Measurements from ENCODE around the gene TUBGCP5. TPM values are rescaled to one million over a fixed set of nuclear protein-coding genes. Genes with fewer than 3 reads are reported as not detected.
"Not testable (repeated sequence)": the region's sequence is repeated elsewhere in the genome, so short reads cannot be mapped to it uniquely, and the experiment has no call there.

TUBGCP5 gene
- 34.8 TPM for total RNA-seq

DNA sequence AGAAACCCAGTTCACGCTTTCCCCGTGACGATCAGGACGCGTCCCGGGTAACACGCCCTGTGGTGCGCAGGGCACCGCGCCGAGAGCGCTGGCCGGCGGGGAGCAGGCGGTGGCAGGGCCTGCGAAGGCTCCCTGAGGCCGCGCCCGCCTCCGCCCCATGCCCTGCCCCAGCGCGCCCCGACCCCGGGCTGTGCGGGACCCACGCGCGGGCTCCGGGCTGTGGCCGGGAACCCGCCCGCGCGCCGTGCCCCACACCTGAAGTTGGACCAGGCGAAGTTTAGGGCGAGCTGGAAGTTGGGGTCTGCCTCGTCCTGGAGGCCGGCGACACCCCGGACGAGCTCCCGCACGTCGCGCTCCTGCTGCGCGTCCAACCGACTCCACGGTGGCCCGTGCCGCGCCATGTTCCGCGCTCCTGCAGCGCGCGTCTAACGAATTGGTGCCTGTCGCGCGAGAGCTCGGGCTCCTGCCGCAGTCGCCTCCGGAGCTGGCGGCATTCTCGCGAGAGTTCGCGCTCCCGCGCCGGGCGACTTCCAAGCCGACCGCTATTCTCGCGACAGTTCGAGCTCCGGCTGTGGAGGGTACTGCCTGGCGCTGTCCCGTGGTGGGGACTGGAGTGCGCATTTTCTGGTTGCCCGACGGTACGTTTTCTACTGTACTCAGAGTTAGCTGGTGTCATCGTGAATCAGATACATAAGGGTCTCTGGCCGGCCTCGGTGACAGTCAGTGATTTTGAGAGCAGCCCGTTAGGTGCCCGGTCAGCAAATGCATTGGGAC, at the start of gene TUBGCP5:
TUBGCP5 (minus strand) TSS at position 427 of the 774 bp plus-strand sequence; CDS start at position 401, 26 bp downstream.
- DNase-seq, result peak; percentile 99

DNA sequence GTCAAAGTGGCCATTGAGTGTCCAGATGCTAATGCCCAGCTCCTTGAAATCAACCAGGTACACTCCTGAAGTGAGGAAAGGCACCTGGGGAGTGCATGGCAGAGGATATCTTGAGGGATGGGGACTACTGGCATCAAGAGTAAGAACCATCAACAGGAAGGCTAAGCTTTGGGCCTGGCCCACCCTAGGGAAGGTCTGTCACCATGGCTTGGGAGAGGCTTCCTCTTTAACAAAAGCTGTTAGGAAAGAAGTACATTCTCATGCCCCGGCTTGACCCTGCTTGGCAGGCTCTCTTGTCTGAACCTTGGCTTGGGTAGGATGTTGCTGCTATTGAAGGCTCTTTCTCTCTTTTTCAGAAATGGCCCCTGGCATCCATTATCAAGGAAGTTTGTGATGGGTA, 43.7 kb upstream of the TUBGCP5 start:
- no peak for DNase-seq

DNA sequence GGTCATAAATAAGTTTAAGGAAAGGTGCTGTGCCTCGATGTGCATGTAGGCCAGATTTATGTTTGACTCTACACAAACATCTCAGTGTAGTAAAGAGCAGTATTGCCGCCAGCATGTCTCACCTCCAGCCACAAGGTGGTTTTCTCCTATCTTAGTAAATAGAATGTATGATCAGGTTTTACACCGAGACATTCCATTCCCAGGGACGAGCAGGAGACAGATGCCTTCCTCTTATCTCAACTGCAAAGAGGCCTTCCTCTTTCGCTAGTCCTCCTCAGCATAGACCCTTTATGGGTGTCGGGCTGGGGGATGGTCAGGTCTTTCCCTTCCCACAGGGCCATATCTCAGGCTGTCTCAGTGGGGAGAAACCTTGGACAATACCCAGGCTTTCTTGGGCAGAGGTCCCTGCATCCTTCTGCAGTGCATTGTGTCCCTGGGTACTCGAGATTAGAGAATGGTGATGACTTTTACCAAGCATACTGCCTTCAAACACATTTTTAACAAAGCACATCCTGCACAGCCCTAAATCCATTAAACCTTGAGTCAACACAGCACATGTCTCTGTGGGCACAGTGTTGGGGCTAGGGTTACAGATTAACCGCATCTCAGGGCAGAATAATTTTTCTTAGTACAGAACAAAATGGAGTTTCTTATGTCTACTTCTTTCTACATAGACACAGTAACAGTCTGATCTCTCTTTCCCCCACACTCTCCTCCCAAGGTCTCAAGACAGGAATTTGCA, 42.8 kb upstream of the TUBGCP5 start:
- DNase-seq, result not testable (repeated sequence)

DNA sequence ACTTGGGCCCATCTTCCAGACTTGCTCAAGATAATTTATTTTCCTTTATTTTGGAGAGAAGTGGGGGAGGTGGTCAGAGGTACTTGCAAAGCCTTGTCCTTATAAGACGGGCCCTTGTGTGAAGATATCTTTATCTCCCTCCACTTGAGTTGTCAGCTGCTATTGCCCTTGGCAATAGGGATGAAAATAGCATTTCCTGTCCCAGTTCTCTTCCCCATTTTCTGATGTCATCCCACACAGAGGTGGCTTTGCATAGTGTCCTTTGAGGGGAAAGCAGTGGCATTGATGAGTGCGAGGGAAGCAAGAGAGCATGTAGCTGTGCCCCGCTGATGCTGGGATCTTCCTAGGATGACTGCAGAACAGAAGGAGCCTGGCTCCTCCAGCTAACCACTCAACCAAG, 41.9 kb upstream of the TUBGCP5 start:
- no peak for DNase-seq

DNA sequence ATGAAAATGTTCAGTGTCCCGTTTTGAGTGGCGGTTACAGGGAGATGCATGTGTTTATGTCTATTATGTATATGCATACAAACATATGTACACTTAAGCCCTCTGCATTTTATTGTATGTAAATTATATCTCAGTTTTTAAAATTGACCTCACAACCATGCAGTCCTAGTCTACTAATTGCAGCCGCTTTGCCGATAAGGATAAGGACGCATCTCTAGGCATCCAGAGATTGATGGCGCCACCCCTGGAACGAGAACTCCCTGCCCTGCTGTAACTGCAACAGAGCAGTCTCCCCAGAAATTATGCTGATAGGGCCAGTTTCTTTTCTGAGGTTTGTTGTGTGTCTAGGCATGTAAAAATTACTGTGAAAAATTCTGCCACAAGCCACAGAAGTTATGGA, 40.4 kb upstream of the TUBGCP5 start:
- no peak for DNase-seq

DNA sequence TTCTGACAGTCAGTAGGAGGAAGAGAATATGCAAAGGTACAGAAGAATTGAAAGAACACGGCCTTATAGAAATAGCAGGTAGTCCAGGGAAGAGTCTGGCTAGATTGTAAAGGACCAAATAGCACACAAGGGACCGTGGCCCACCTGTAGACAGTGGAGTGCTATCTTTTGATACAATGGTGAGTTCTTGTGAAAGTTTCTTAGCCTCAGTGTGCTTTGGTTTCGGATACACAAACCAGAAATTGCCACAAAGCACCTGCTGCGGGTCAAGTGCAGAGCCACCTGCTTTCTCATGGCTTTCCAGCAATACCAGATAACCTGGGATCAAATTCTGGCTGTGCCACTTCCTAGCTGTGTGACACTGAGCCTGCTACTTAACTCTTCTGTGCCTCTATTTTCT, 36.6 kb upstream of the TUBGCP5 start:
- no peak for DNase-seq

DNA sequence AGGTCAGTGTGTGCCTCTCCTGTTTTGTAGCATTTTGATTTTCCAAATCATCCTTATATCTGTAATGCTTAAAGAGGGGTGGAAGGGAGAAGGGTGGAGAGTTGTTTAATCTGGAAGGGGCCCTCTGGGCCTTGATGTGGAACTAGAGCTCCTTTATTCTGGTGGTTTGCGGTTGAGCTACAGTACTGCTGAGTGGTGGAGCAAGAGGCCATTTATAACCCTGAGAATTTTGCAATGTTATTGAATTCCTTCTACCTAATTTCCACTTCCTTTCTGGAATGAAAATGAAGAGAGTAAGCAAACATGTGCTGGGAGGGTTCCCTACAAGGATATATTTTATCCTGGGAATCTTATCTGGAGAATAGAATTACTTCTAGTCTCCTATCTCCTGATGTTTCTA, 35.3 kb upstream of the TUBGCP5 start:
- no peak for DNase-seq

DNA sequence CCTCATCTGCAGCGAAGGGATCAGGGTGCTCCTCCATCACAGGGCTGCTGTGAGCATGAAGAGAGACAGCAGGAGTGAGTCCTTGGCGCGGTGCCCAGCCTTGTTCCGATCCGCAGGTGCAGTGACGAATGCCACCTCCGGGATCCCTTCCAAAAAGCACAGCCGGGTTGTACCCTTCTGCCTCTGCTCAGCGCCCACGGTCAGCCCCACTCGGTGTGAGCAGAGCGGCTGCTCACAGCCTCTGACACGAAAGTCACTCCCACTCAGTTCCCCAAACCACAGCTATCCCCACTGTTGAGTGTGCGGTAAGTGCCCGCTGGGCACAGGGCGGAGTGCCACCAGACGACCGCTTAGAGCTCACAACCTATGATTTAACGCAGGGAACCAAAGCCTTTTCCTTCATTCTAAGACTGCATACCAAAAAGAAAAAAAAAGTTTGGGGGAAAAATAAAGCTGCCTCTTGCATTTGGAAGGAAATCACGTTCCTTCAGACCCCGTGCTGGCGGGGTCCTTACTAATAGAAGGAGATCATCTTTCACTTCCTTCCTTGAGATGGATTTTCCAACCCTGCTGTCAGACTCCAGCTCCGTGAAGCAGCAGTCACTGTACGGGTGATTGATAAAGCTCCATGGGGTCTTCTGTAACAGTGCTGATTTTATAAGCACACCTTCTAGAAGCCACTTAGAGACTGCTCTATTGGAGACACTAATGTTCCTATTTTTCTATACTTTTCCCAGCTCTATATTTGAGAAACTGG, 34.7 kb upstream of the TUBGCP5 start:
- no peak for DNase-seq

DNA sequence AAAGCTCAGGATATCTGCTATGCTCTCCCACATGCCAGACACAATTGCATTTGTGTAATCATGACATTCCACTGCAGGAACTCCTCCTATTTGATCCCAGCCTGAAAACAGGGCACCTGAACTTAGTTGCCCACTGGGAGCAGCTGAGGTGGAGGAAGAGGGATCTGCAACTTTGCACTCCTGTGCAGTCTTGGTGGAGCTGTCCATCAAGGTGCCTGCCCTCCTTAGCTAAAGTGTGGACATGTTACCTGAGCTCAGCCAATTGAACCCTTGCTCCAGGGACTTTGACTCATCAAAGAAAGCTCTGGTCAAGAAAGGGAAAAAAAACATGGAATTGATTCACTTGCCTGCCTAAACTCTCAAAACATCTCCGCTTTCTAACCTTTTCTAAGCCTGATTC, 33.3 kb upstream of the TUBGCP5 start:
- DNase-seq, result no peak

DNA sequence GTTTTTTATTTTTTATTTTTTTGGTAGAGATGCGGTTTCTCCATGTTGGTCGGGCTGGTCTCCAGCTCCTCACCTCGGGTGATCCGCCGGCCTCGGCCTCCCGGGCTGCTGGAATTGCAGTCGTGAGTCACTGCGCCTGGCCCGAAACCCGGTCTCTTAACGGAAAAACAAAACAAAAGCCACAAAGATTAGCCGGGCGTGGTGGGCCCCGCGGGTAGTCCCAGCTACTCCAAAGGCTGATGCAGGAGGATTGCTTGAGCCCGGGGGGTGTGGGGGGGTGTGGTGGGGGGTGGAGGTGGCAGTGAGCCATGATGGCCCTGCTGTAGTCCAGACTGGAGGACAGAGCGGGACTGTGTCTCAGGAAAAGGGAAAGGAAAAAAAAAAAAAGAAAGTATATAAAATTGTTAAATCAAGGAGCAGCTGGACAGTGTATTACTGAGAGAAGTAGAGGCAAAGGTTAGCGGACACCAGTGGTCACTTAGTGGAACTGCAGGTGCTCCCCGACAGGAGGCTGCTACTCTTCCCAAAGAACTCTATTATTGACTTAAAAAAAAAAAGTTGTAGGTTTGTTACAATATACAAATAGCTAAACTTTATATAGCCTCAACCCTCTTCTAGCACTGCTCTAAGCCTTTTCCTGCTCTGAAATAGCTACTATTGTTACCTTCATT, 30.3 kb upstream of the TUBGCP5 start:
- no peak for DNase-seq

DNA sequence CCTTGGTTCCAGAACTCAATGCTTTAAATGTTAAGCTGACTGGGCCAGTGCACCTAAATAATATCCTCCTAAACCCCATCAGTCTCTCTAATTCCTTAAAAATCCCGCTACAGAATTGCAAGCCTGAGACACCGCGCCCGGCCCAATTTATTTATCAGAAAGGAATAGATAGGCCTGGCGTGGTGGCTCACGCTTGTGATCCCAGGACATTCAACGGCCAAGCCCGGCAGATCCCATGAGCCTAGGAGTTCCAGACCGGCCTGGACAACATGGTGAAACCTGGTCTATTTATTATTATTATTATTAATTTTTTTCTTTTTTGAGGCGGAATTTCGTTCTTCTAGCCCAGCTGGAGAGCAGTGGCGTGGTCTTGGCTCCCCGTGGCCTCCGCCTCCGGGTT, 28.0 kb upstream of the TUBGCP5 start:
- DNase-seq, result no peak

DNA sequence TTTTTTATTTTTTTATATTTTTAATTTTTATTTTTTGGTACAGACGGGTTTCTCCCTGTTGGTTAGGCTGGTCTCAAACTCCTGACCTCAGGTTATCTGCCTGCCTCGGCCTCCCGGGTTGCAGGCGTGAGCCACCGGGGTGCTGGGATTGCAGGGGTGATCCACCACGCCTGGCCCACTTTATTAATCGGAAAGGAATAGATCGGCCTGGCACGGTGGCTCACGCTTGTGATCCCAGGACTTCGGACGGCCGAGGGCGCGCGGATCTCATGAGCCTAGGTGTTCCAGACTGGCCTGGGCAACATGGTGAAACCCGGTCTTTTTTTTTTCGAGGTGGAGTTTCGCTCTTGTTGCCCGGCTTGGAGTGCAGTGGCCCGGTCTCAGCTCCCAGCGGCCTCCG, 26.5 kb upstream of the TUBGCP5 start:
- no peak for DNase-seq

DNA sequence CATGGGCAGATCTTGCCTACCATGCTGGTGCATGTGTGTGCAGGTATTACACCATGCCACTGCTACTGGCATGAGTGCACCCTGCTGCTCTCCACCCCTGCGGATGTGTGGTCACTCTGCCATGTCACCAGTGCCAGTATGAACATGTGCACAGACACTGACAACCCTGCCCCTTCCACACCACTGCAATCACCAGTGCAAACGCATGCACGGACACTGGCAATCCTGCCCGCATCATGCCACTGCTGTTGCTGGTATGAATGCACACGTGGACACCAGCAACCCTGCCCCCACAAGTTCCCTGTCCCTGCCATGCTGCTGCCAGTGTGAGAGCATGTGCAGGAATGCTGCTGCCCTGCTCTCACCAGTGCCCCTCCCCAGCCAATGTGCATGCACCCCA, 24.8 kb upstream of the TUBGCP5 start:
- no peak for DNase-seq

DNA sequence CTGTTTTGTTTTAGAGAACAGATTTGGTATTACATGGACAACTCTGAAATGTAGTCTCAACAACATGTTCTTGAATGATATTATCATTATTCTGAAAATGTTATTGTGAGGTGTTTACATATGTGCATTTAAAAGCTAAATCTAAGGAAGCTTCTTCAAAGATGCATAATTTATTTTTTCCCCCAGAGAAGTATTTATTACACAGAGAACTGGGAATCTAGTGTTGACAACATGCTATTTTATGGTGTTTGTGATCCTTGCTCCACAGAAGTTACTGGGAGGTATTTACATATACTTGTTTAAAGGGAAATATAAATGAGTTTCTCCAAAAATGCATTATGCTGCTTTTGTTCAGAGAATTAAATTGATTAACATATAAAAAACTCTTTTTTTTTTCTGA, 18.3 kb upstream of the TUBGCP5 start:
- no peak for DNase-seq

DNA sequence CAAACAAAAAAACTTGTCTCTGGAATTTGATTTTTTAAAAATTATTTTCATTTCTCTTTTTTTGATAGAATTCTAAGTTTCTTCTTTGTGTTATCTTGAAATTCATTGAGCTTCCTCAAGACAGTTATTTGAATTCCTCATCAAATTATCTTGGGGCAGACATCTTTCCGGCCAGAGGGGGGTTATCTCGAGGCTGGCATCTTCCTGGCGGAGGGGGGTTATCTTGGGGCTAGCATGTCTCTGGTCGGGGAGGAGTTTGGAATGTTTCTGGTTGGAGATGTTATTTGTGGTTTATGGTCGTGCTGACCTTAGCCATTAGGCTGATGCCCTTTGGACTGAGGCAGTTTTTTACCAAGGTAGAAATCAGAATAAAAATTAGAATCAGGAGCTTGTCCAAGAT, 15.9 kb upstream of the TUBGCP5 start:
- no peak for DNase-seq

DNA sequence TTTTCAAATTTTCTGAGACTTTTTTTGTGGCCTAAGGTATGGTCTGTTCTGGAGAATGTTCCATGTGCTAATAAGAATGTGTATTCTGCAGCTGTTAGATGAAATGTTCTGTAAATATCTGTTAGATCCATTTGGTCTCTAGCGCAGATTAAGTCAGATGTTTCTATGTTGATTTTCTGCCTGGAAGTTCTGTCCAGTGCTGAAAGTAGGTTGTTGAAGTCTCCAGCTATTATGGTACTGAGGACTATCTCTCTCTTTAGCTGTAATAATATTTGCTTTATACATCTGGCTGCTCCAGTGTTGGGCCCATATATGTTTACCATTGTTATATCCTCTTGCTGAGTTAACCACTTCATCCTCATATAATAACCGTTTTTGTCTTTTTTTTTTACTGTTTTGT, 13.2 kb upstream of the TUBGCP5 start:
- DNase-seq, result no peak

DNA sequence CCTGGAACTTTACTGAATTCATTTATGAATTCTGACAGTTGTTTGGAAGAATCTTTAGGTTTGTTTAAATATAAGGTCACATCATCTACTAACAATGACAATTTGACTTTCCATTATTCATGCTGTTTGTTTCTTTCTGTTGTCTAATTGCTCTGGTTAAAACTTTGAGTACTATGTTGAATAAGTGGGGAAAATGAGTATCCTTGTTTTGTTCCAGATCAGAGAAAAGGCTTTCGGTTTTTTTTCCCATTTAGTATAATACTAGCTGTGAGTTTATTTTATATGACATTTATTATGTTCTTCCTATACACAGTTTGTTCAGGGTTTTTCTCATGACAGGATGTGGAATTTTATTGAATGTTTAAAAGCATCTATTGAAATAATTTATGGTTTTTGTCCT, 11.3 kb upstream of the TUBGCP5 start:
- DNase-seq, result no peak

DNA sequence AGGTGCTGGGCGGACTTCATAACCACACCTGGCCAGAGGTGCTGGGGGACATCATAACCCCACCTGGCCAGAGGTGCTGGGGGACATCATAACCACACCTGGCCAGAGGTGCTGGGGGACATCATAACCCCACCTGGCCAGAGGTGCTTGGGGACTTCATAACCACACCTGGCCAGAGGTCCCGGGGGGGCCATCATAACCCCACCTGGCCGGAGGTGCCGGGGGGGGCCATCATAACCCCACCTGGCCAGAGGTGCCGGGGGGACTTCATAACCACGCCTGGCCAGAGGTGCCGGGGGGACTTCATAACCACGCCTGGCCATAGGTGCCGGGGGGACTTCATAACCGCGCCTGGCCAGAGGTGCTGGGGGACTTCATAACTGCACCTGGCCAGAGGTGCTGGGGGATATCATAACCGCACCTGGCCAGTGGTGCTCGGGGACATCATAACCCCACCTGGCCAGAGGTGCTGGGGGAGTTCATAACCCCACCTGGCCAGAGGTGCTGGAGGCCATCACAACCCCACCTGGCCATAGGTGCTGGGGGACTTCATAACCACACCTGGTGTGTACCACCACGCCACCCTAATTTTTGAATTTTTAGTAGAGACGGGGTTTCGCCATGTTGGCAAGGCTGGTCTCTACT, 10.7 kb upstream of the TUBGCP5 start:
- no peak for DNase-seq

DNA sequence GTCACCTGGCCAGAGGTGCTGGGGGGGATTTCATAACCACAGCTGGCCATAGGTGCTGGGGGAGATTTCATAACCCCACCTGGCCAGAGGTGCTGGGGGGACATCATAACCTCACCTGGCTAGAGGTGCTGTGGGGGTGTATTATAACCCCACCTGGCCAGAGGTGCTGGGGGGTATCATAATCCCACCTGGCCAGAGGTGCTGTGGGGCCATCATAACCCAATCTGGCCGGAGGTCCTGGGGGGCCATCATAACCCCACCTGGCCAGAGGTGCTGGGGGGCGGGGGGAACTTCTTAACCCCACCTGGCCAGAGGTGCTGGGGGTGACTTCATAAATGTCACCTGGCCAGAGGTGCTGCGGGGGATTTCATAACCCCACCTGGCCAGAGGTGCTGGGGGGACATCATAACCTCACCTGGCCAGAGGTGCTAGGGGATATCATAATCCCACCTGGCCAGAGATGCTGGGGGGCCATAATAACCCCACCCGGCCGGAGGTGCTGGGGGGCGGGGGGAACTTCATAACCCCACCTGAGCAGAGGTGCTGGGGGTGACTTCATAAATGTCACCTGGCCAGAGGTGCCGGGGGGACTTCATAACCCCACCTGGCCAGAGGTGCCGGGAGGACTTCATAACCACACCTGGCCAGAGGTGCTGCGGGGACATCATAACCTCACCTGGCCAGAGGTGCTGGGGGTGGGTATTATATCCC, 9.4 kb upstream of the TUBGCP5 start:
- not testable (repeated sequence) for DNase-seq

DNA sequence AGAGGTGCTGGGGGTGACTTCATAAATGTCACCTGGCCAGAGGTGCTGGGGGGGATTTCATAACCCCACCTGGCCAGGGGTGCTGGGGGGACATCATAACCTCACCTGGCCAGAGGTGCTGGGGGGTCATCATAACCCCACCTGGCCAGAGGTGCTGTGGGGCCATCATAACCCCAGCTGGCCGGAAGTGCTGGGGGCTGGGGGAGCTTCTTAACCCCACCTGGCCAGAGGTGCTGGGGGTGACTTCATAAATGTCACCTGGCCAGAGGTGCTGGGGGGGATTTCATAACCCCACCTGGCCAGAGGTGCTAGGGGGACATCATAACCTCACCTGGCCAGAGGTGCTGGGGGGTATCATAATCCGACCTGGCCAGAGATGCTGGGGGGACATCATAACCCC, 4.6 kb upstream of the TUBGCP5 start:
- DNase-seq, result not testable (repeated sequence)

DNA sequence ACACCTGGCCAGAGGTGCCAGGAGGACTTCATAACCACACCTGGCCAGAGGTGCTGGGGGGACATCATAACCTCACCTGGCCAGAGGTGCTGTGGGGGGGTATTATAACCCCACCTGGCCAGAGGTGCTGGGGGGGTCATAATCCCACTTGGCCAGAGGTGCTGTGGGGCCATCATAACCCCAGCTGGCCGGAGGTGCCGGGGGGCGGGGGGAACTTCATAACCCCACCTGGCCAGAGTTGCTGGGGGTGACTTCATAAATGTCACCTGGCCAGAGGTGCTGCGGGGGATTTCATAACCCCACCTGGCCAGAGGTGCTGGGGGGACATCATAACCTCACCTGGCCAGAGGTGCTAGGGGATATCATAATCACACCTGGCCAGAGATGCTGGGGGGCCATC, 4.2 kb upstream of the TUBGCP5 start:
- DNase-seq, result not testable (repeated sequence)
